Lung (tissue), 12 donors: Measurements from ENCODE around the gene MYOZ3. TPM values are rescaled to one million over a fixed set of nuclear protein-coding genes. Genes with fewer than 3 reads are reported as not detected.

Experiments
- ATAC-seq: fragments of 200-7000 bp; cut with Tn5 transposase; one replicate; pipeline ENCODE4 v1.9.1; 2020; ENCODE audit warnings: moderate number of reproducible peaks; ENCODE audit not compliant: insufficient read depth, low FRiP score
- DNase-seq, 3 donors: peaks; one replicate each; pipeline ENCODE4 v3.0.0-alpha.2; 2013 to 2017
- H3K27ac ChIP-seq, 2 donors: one replicate each; pipeline ENCODE4 v1.5.1; 2013; ENCODE audit warnings: mild to moderate bottlenecking in 2 of 2, moderate library complexity in 2 of 2, control low read depth in 1 of 2, inconsistent platforms in 1 of 2, low read depth in 1 of 2, low read length in 1 of 2
- H3K27me3 ChIP-seq, 3 donors: one replicate each; pipeline ENCODE4 v1.5.1; 2013; ENCODE audit warnings: low read length in 2 of 3; ENCODE audit not compliant: control insufficient read depth in 3 of 3, insufficient read depth in 3 of 3
- H3K36me3 ChIP-seq, 4 donors: one replicate each; pipeline ENCODE4 v1.5.1; 2013; ENCODE audit warnings: low read length in 4 of 4, mild to moderate bottlenecking in 1 of 4, moderate library complexity in 1 of 4; ENCODE audit not compliant: control insufficient read depth in 4 of 4, insufficient read depth in 4 of 4
- H3K4me1 ChIP-seq, 5 donors: one replicate each; pipeline ENCODE4 v1.5.1; 2013; ENCODE audit warnings: low read length in 5 of 5, mild to moderate bottlenecking in 2 of 5, moderate library complexity in 1 of 5; ENCODE audit not compliant: control insufficient read depth in 5 of 5, insufficient read depth in 5 of 5
- H3K4me3 ChIP-seq: one replicate; pipeline ENCODE4 v1.5.1; 2013; ENCODE audit warnings: mild to moderate bottlenecking, control low read depth, moderate library complexity
- H3K9ac ChIP-seq, 2 donors: one replicate each; pipeline ENCODE4 v1.5.1; 2013; ENCODE audit warnings: low read length in 2 of 2, control low read depth in 1 of 2; ENCODE audit not compliant: insufficient read depth in 1 of 2
- H3K9me3 ChIP-seq, 4 donors: one replicate each; pipeline ENCODE4 v1.5.1; 2013; ENCODE audit warnings: low read length in 3 of 4, mild to moderate bottlenecking in 1 of 4, moderate library complexity in 1 of 4; ENCODE audit not compliant: control insufficient read depth in 4 of 4, insufficient read depth in 3 of 4
- WGBS, 2 donors: extraction: QIAGEN DNeasy Blood & Tissue Kit; methylation state at CpG; one replicate each; pipeline ENCODE4 v1.1.7; 2013; 5-methylcytosine and 5-hydroxymethylcytosine counted together
- polyA plus RNA-seq, 2 donors: library from polyadenylated mRNA; stranded (reverse); fragments of 200-250 nt; gene quantifications; one replicate each; pipeline ENCODE4 v1.2.1, GENCODE V29; 2013
- total RNA-seq, 2 donors: library from RNA; depleted of rRNA in 1 of 2; stranded (reverse); fragments of >200 nt in 1 of 2; gene quantifications; one replicate each; pipeline ENCODE4 v1.2.1, GENCODE V29; 2014 to 2021
- TF ChIP-seq, protein P1 (sequence below): IDR thresholded peaks from 2 replicates; pipeline ENCODE4 v1.5.1; 2012; ENCODE audit warnings: mild to moderate bottlenecking; ENCODE audit errors: control extremely low read depth, extremely low read depth
- donor health status: control.
- donor health status: control.
- donor health status: Bipolar disorder and iron deficiency.
- donor health status: healthy.
- donor health status: DM: yes; HTN: yes; CAD: no.

The MYOZ3 gene
- total and polyA plus RNA-seq, 4 donors, result 0.39 to 2.4 (median 0.48) TPM

DNA sequence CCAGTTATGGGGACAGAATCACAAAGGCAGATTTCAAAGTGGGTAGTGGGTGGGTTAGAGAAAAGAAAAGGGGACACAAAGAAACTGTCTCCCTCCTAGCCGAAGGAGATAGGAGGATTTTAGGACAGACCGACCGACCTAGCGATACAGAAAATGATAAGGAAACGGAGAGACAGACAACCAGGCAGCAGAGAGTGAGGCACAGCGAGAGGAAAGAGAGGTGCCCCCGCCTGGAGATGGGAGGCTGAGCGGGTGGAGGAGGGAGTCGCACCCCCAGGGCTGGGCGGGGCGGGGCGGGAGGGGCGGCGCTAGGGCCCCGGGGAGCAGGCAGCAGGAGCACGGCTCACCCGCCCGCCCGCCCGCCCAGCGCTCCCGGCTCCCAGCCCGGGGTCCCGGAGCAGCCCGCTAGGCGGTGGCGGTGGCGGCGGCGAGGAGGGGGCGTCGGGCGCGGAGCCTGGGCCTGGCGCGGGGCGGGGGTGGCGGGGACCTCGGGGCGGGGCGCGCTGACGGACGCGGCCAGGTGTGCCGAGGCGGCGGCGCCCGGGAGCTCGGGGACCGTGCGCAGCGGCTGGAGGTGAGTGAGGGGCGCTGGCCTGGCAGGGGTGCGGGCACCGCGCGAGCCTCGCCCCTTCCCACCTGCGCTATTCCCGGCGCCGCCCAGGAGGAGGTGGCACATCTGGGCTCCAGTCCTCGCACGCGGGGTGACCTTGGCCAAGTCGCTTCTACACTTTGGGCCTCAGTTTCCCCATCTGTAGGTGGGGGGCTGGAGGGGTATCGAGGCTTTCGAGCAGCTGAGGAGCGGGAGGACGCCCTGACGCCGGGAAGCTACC is 36.5 kb upstream of the MYOZ3 start:
- Histone ChIP-seq H3K9me3 (no peaks in the 10 kb centered on the region), H3K27ac (peak overlapping the region; percentile 82 to 99), H3K4me1 (peaks cover 6 to 44% (median 12%) of the 10 kb centered on the region in 5 donors), H3K9ac (peak overlapping the region in 1 of 2 donors; percentile 58), H3K27me3 (no peaks in the 10 kb centered on the region), H3K4me3 (peak overlapping the region; percentile 57), H3K36me3 (no peaks in the 10 kb centered on the region)
- ATAC-seq, result no peak
- peak in 2 of 3 donors; percentile 58 to 65 for DNase-seq
- TF ChIP-seq, protein P1, sequence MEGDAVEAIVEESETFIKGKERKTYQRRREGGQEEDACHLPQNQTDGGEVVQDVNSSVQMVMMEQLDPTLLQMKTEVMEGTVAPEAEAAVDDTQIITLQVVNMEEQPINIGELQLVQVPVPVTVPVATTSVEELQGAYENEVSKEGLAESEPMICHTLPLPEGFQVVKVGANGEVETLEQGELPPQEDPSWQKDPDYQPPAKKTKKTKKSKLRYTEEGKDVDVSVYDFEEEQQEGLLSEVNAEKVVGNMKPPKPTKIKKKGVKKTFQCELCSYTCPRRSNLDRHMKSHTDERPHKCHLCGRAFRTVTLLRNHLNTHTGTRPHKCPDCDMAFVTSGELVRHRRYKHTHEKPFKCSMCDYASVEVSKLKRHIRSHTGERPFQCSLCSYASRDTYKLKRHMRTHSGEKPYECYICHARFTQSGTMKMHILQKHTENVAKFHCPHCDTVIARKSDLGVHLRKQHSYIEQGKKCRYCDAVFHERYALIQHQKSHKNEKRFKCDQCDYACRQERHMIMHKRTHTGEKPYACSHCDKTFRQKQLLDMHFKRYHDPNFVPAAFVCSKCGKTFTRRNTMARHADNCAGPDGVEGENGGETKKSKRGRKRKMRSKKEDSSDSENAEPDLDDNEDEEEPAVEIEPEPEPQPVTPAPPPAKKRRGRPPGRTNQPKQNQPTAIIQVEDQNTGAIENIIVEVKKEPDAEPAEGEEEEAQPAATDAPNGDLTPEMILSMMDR, result no peak
- 4 to 12% methylated on average over 23 to 74 of the region's 74 CpGs for WGBS, 2 donors

DNA sequence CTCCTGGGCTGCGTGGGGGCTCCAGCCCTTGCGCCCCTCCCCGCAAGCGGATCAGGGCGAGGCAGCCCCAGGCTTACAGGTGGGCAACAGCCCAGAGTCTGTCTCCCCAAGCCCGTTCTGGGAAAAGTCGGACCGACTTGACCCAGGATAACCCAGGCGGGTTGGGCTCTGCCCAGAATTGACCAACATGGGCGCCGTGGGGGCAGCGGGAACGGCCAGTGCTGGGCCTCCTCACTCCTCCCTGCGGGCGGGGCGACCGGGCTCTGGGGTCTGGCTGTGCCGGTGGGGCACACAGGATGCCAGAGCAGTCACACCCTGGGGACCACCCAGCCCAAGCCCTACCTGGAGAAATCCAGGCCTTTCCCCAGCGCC is 35.9 kb upstream of the MYOZ3 start:
- no peak for DNase-seq
- TF ChIP-seq, protein P1, result no peak

DNA sequence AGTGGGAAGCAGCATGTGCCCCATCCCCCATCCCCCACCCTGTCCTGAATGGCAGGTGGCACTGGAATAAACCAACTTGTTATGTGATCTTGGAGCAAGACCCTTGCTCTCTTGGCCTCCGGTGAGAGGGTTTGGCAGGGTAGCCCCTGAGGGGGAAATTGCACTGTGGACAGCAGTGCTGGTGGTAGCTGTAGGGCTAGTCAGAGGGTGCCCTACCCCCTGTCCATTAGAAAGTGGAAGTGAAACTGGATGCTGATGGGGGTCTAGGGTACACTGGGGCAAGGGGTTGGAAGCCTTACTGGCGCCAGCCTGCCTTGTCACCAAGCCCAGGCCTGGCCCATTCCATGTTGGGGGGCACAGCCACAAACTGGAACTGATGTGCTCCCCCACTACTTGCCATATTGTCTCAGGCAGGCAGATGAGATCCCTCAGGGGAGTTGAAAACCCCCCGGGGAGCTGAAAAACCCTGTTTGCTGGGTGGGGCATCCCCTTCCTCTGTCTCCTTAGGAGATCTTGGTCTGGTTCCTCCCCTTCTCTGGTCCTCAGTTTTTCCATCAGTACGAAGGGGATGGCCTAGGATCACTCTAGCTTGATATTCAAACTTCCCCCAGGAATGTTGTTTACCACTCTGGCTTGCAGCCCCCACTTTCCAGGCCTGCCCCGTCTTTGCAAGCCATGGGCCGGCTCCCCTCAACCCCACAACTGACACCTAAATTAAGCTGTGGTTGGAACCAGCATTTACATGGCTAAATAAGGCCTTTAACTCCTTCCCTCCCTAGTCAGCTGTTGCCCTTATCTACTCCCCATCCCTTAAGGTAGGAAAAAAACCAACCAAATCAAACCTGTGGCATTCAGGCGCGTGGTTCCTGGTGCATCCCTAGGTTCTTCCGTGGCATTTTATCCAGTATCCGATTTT is 35.0 kb upstream of the MYOZ3 start:
- Histone ChIP-seq H3K36me3 (no peaks in the 10 kb centered on the region), H3K9ac (no peak overlapping the region), H3K27me3 (no peaks in the 10 kb centered on the region), H3K9me3 (no peaks in the 10 kb centered on the region), H3K4me1 (peaks cover 3 to 51% (median 12%) of the 10 kb centered on the region in 5 donors), H3K4me3 (peak overlapping the region; percentile 57), H3K27ac (peak overlapping the region; percentile 82 to 99)
- no peak for ATAC-seq
- TF ChIP-seq, protein P1, result no peak
- DNase-seq, result no peak
- WGBS, 2 donors, result 61 to 68% methylated on average over 10 of the region's 10 CpGs

More for the DNA sequence above, 35.9 kb upstream of the MYOZ3 start:
- H3K9me3 ChIP-seq, result no peaks in the 10 kb centered on the region
- H3K4me3 ChIP-seq, result peak overlapping the region; percentile 57
- H3K4me1 ChIP-seq, result peaks cover 3 to 43% (median 12%) of the 10 kb centered on the region in 5 donors
- no peaks in the 10 kb centered on the region for H3K27me3 ChIP-seq
- no peak for ATAC-seq
- H3K9ac ChIP-seq, result peak overlapping the region in 1 of 2 donors; percentile 58
- peak overlapping the region; percentile 82 to 99 for H3K27ac ChIP-seq
- H3K36me3 ChIP-seq, result no peaks in the 10 kb centered on the region
- WGBS, 2 donors, result 15 to 34% methylated on average over 19 of the region's 19 CpGs
